T-cell (primary cell): Measurements from ENCODE around the gene NRIP1. TPM values are rescaled to one million over a fixed set of nuclear protein-coding genes. Genes with fewer than 3 reads are reported as not detected.

Experiments
- ATAC-seq, 4 experiments: fragments of 200-7000 bp in 3 of 4; fragments of 150-1000 bp in 1 of 4; cut with Tn5 transposase; replicated peaks in 1 of 4; 1 replicate in 3 of 4; 2 replicates in 1 of 4; pipeline ENCODE4 v1.10.0; 2021; ENCODE audit warnings: moderate library complexity in 3 of 4, mild to moderate bottlenecking in 2 of 4, moderate number of reproducible peaks in 1 of 4
- CTCF ChIA-PET, 2 donors: fragments of 300-600 bp; sonication (Branson Sonifier 250); formaldehyde crosslinking; loops; one replicate each; lab custom pipeline; 2022; ENCODE audit warnings: antibody characterized with exemption in 2 of 2; lab: Charles Lee
- POLR2A ChIA-PET, 2 donors: fragments of 300-600 bp; sonication (Branson Sonifier 250); formaldehyde crosslinking; loops; one replicate each; lab custom pipeline; 2022; ENCODE audit warnings: antibody characterized with exemption in 2 of 2; lab: Charles Lee
- DNase-seq, 35 experiments: peaks; one replicate each; pipeline versions ENCODE4 v3.0.0 to v3.0.0-alpha.2; 2013 to 2023
- H3K27ac ChIP-seq: one replicate; pipeline ENCODE4 v1.5.1; 2013; ENCODE audit warnings: low read length
- H3K27me3 ChIP-seq, 2 experiments: replicated peaks in 1 of 2; 1 replicate in 1 of 2; 2 replicates in 1 of 2; pipeline versions ENCODE4 v1.6.1 to v1.7.0; 2013; ENCODE audit warnings: low read length in 1 of 2, mixed read lengths in 1 of 2; ENCODE audit not compliant: control insufficient read depth in 2 of 2, insufficient read depth in 2 of 2; ENCODE audit errors: extremely low read depth in 1 of 2
- H3K36me3 ChIP-seq, 2 donors: 1 replicate in 1 of 2; 2 replicates in 1 of 2; pipeline versions ENCODE4 v1.6.1 to v1.7.0; 2013; ENCODE audit warnings: low read length in 1 of 2; ENCODE audit not compliant: control insufficient read depth in 2 of 2, insufficient read depth in 1 of 2; ENCODE audit errors: extremely low read depth in 1 of 2
- H3K4me1 ChIP-seq, 2 experiments: 1 replicate in 1 of 2; 2 replicates in 1 of 2; pipeline versions ENCODE4 v1.6.1 to v1.7.0; 2013; ENCODE audit warnings: low read length in 2 of 2, mixed read lengths in 1 of 2; ENCODE audit not compliant: insufficient read depth in 2 of 2, control insufficient read depth in 1 of 2; ENCODE audit errors: extremely low read depth in 1 of 2
- H3K4me3 ChIP-seq, 2 donors: 1 replicate in 1 of 2; 2 replicates in 1 of 2; pipeline versions ENCODE4 v1.5.1 to v1.7.0; 2013; ENCODE audit warnings: mild to moderate bottlenecking in 2 of 2, low read length in 1 of 2, moderate library complexity in 1 of 2; ENCODE audit not compliant: control insufficient read depth in 1 of 2; ENCODE audit errors: extremely low read depth in 1 of 2
- H3K9me3 ChIP-seq: 2 replicates; pipeline ENCODE4 v1.7.0; 2013
- H3K27ac Mint-ChIP-seq, 2 donors: one replicate each; pipeline ENCODE4 v1.8.0; 2020 to 2021; ENCODE audit warnings: mild to moderate bottlenecking in 2 of 2, mixed read lengths in 2 of 2
- H3K27me3 Mint-ChIP-seq, 2 donors: one replicate each; pipeline ENCODE4 v1.8.0; 2021 to 2022; ENCODE audit warnings: mixed read lengths in 2 of 2
- H3K36me3 Mint-ChIP-seq: one replicate; pipeline ENCODE4 v1.8.0; 2021; ENCODE audit warnings: mixed read lengths
- H3K4me1 Mint-ChIP-seq, 3 donors: one replicate each; pipeline ENCODE4 v1.8.0; 2020 to 2022; ENCODE audit warnings: mixed read lengths in 3 of 3, mild to moderate bottlenecking in 1 of 3
- H3K4me3 Mint-ChIP-seq, 3 donors: one replicate each; pipeline ENCODE4 v1.8.0; 2020 to 2022; ENCODE audit warnings: mild to moderate bottlenecking in 3 of 3, mixed read lengths in 3 of 3, moderate library complexity in 3 of 3
- H3K9me3 Mint-ChIP-seq, 3 donors: one replicate each; pipeline ENCODE4 v1.8.0; 2020 to 2022; ENCODE audit warnings: mixed read lengths in 3 of 3
- WGBS: methylation state at CpG from one replicate; pipeline ENCODE4 v1.1.5; 2013; ENCODE audit warnings: missing lambda C conversion rate; ENCODE audit not compliant: insufficient coverage; 5-methylcytosine and 5-hydroxymethylcytosine counted together
- total RNA-seq, 35 experiments: library from RNA in 6 of 35; stranded (reverse) in 6 of 35; fragments of 120-200 nt in 1 of 35; gene quantifications; one replicate each; pipeline versions ENCODE4 v1.2.1 to v1.2.4 and lab custom pipeline; 2013 to 2026

The NRIP1 gene
- total RNA-seq, 5 donors from 2014 or later (not counting 1 experiment from before 2014, with no cell fraction given): 19.5 to 35.8 (median 26.5) TPM

GRCh38 chr21:15004721-15005370 lies 60.0 kb downstream of the NRIP1 start:
- Mint-ChIP-seq H3K36me3 (peaks cover 8% of the 10 kb centered on the region), H3K4me3 (peak overlapping the region; percentile 59 to 75 (median 74)), H3K27ac (peak overlapping the region; percentile 65 to 91), H3K27me3 (no peaks in the 10 kb centered on the region), H3K4me1 (peaks cover 45 to 73% (median 63%) of the 10 kb centered on the region in 3 donors), H3K9me3 (no peaks in the 10 kb centered on the region)
- ATAC-seq (peak in 3 of 4 experiments; percentile 24 to 34 (median 30)), DNase-seq (no peak)
- H3K9me3 ChIP-seq: no peaks in the 10 kb centered on the region
- peak overlapping the region; percentile 52 for H3K27ac ChIP-seq
- H3K4me3 ChIP-seq: peak overlapping the region; percentile 25 to 58
- no peaks in the 10 kb centered on the region for H3K27me3 ChIP-seq
- H3K36me3 ChIP-seq: no peaks in the 10 kb centered on the region
- ChIA-PET POLR2A (no interaction called here), CTCF (no interaction called here)
- H3K4me1 ChIP-seq: peaks cover 4 to 31% of the 10 kb centered on the region in 2 experiments
- no CpG with 5 or more reads among the region's 2 CpGs for WGBS

GRCh38 chr21:15003463-15004135 lies 61.2 kb downstream of the NRIP1 start:
- no peak for ATAC-seq
- peak overlapping the region in 1 of 2 donors; percentile 50 for H3K27ac Mint-ChIP-seq

GRCh38 chr21:15001857-15002606 lies 62.8 kb downstream of the NRIP1 start:
- Histone ChIP-seq H3K4me1 (peaks cover 4 to 30% of the 10 kb centered on the region in 2 experiments), H3K4me3 (no peak overlapping the region), H3K36me3 (no peaks in the 10 kb centered on the region), H3K27me3 (no peaks in the 10 kb centered on the region), H3K27ac (no peak overlapping the region), H3K9me3 (no peaks in the 10 kb centered on the region)
- H3K9me3 Mint-ChIP-seq: no peaks in the 10 kb centered on the region
- ATAC-seq (no peak), DNase-seq (no peak)
- peaks cover 48 to 56% (median 53%) of the 10 kb centered on the region in 3 donors for H3K4me1 Mint-ChIP-seq
- H3K27me3 Mint-ChIP-seq: no peaks in the 10 kb centered on the region
- POLR2A ChIA-PET: interaction anchor here in 1 of 2 donors (1.1 kb wide), 1 partner anchor 10 kb away, joined by 3 read pairs; no protein-coding TSS in a partner anchor
- H3K4me3 Mint-ChIP-seq: no peak overlapping the region
- no peaks in the 10 kb centered on the region for H3K36me3 Mint-ChIP-seq
- 81% methylated on average over 12 of the region's 15 CpGs for WGBS
- H3K27ac Mint-ChIP-seq: no peak overlapping the region
- CTCF ChIA-PET: no interaction called here

More at GRCh38 chr21:15003463-15004135, 61.2 kb downstream of the NRIP1 start:
- Histone ChIP-seq H3K4me1 (peaks cover 4 to 31% of the 10 kb centered on the region in 2 experiments), H3K4me3 (no peak overlapping the region), H3K9me3 (no peaks in the 10 kb centered on the region), H3K27me3 (no peaks in the 10 kb centered on the region), H3K27ac (no peak overlapping the region), H3K36me3 (no peaks in the 10 kb centered on the region)
- Mint-ChIP-seq H3K27me3 (no peaks in the 10 kb centered on the region), H3K9me3 (no peaks in the 10 kb centered on the region), H3K36me3 (peaks cover 8% of the 10 kb centered on the region), H3K4me3 (peak overlapping the region in 1 of 3 donors; percentile 2), H3K4me1 (peaks cover 46 to 65% (median 59%) of the 10 kb centered on the region in 3 donors)
- POLR2A ChIA-PET: no interaction called here
- DNase-seq: no peak
- CTCF ChIA-PET: no interaction called here
- 94% methylated on average over 3 of the region's 6 CpGs for WGBS

- H3K9me3 ChIP-seq: no peaks in the 10 kb centered on the region
- Mint-ChIP-seq H3K36me3 (no peaks in the 10 kb centered on the region), H3K9me3 (no peaks in the 10 kb centered on the region), H3K27me3 (no peaks in the 10 kb centered on the region), H3K27ac (no peak overlapping the region), H3K4me1 (peaks cover 41 to 51% (median 50%) of the 10 kb centered on the region in 3 donors), H3K4me3 (no peak overlapping the region)
- ATAC-seq: no peak
- WGBS: 88% methylated on average over 1 of the region's 2 CpGs
- no peak overlapping the region for H3K27ac ChIP-seq
- H3K4me1 ChIP-seq: peaks cover 4 to 22% of the 10 kb centered on the region in 2 experiments
- no peaks in the 10 kb centered on the region for H3K36me3 ChIP-seq
- no peak overlapping the region for H3K4me3 ChIP-seq
- ChIA-PET CTCF (no interaction called here), POLR2A (interaction anchor here (0.6 to 1.1 kb wide), 3 partner anchors 9 to 66 kb away, joined by 3 to 4 read pairs (median 3); no protein-coding TSS in a partner anchor)
- DNase-seq: no peak
- H3K27me3 ChIP-seq: no peaks in the 10 kb centered on the region
These were observed 63.7 kb downstream of the NRIP1 start for GRCh38 chr21:15001113-15001512.

- no CpG with 5 or more reads among the region's 1 CpG for WGBS
- H3K27ac Mint-ChIP-seq: no peak overlapping the region
- Histone ChIP-seq H3K27ac (no peak overlapping the region), H3K27me3 (no peaks in the 10 kb centered on the region), H3K36me3 (no peaks in the 10 kb centered on the region), H3K4me3 (no peak overlapping the region), H3K9me3 (no peaks in the 10 kb centered on the region), H3K4me1 (peaks cover 0 to 16% of the 10 kb centered on the region in 2 experiments)
- no peak overlapping the region for H3K4me3 Mint-ChIP-seq
- POLR2A ChIA-PET: no interaction called here
- peaks cover 32 to 42% (median 40%) of the 10 kb centered on the region in 3 donors for H3K4me1 Mint-ChIP-seq
- CTCF ChIA-PET: no interaction called here
- no peaks in the 10 kb centered on the region for H3K36me3 Mint-ChIP-seq
- H3K27me3 Mint-ChIP-seq: no peaks in the 10 kb centered on the region
- ATAC-seq: no peak
- DNase-seq: no peak
- no peaks in the 10 kb centered on the region for H3K9me3 Mint-ChIP-seq
These were observed 64.7 kb downstream of the NRIP1 start for GRCh38 chr21:15000081-15000480.

DNA sequence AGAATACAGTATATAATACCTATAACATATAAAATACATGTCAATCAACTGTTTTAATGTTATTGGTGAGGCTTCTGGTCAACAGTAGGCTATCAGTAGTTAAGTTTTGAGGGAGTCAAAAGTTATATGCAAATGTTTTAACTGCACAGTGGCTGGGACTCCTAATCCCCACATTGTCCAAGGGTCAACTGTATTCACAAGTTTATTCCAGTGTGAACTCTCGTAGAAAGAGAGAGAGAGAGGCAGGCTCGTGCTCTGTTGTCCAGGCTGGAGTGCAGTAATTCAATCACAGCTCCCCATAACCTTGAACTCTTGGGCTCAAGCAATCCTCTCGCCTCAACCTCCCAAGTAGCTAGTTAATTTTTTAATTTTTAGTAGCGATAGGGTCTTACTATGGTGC lies 66.0 kb downstream of the NRIP1 start:
- ChIA-PET CTCF (no interaction called here), POLR2A (no interaction called here)
- Histone ChIP-seq H3K27ac (no peak overlapping the region), H3K4me3 (no peak overlapping the region), H3K9me3 (no peaks in the 10 kb centered on the region), H3K4me1 (peaks cover 0 to 3% of the 10 kb centered on the region in 2 experiments), H3K36me3 (no peaks in the 10 kb centered on the region), H3K27me3 (no peaks in the 10 kb centered on the region)
- Mint-ChIP-seq H3K4me3 (no peak overlapping the region), H3K27me3 (no peaks in the 10 kb centered on the region), H3K9me3 (no peaks in the 10 kb centered on the region), H3K36me3 (no peaks in the 10 kb centered on the region), H3K27ac (no peak overlapping the region), H3K4me1 (peaks cover 25 to 33% (median 27%) of the 10 kb centered on the region in 3 donors)
- no CpG with 5 or more reads among the region's 4 CpGs for WGBS
- no peak for ATAC-seq
- DNase-seq: no peak
